Ovary (tissue), 9 donors: Measurements from ENCODE around the gene CLTC. TPM values are rescaled to one million over a fixed set of nuclear protein-coding genes. Genes with fewer than 3 reads are reported as not detected.

Source experiments
- DNase-seq, 5 donors: peaks; one replicate each; pipeline ENCODE4 v3.0.0-alpha.2; 2019 to 2020
- H3K27ac ChIP-seq, 2 donors: fragments of 200-600 bp; one replicate each; pipeline versions ENCODE4 v1.5.1 to v1.8.0; 2019 to 2022
- H3K27me3 ChIP-seq: fragments of 200-600 bp; one replicate; pipeline ENCODE4 v1.8.0; 2022
- H3K36me3 ChIP-seq: fragments of 200-600 bp; sonication (generic); one replicate; pipeline ENCODE4 v1.5.1; 2019
- H3K4me1 ChIP-seq: one replicate; pipeline ENCODE4 v1.8.1; 2013; ENCODE audit warnings: mild to moderate bottlenecking, moderate library complexity; ENCODE audit not compliant: insufficient read depth
- H3K4me3 ChIP-seq: fragments of 200-600 bp; sonication (generic); one replicate; pipeline ENCODE4 v1.5.1; 2017
- H3K9me3 ChIP-seq, 2 donors: fragments of 200-600 bp in 1 of 2; sonication (generic) in 1 of 2; one replicate each; pipeline versions ENCODE4 v1.5.1 to v1.8.1; 2013 to 2019; ENCODE audit warnings: mild to moderate bottlenecking in 1 of 2, moderate library complexity in 1 of 2
- EP300 ChIP-seq: sonication (generic); formaldehyde crosslinking; IDR thresholded peaks from one replicate; pipeline ENCODE4 v1.6.1; 2017; ENCODE audit warnings: antibody characterized with exemption
- POLR2A ChIP-seq: fragments of 450-650 bp; IDR thresholded peaks from one replicate; pipeline ENCODE4 v1.6.1; 2017; ENCODE audit warnings: antibody characterized with exemption, mild to moderate bottlenecking, moderate library complexity
- WGBS, 3 donors: extraction: QIAGEN DNeasy Blood & Tissue Kit in 1 of 3; methylation state at CpG; one replicate each; pipeline versions ENCODE4 v1.1.5 to v1.1.7; 2013 to 2017; 5-methylcytosine and 5-hydroxymethylcytosine counted together
- intact Hi-C, 4 donors: fragments of 100-400 bp; cut with DNase I; formaldehyde crosslinking; loops; one replicate each; pipeline versions ENCODE4 v1.11.0 to v1.15.1; 2022 to 2023
- polyA plus RNA-seq, 2 donors: library from polyadenylated mRNA; stranded (reverse); fragments of 200-250 nt in 1 of 2; fragments of 350-450 nt in 1 of 2; fragmentation: Illumina TruSeq in 1 of 2; extraction: RNeasy Lipid Tissue Mini Kit (QIAGEN cat#74804) in 1 of 2; gene quantifications; one replicate each; pipeline ENCODE4 v1.2.3, GENCODE V29; 2013 to 2014
- total RNA-seq, 7 donors: library from RNA; depleted of rRNA in 2 of 7; stranded (reverse); fragments of >200 nt in 2 of 7; fragmentation: NEBNext Ultra II Directional in 3 of 7; extraction: Animal tissue kit (Norgen Biotek cat#: 25700) in 3 of 7; gene quantifications; one replicate each; pipeline versions ENCODE4 v1.1.0 to v1.2.4, GENCODE V29; 2016 to 2023
- TF ChIP-seq, protein P1 (sequence below), 3 donors: fragments of 450-650 bp in 2 of 3; fragments of 200-600 bp in 1 of 3; IDR thresholded peaks; one replicate each; pipeline versions ENCODE4 v1.5.1 to v1.8.0; 2016 to 2022; ENCODE audit warnings: antibody characterized with exemption in 3 of 3, mild to moderate bottlenecking in 1 of 3
- donor health status: DM: no; HTN: no; CAD: no; lungs with moderate emphysema.
- donor health status: DM: no; HTN: no; CAD: no.
- donor health status: Bipolar disorder and iron deficiency.
- donor health status: DM: yes; HTN: yes; CAD: no.
- donor health status: DM: no; HTN: no; CAD: no.
- donor health status: DM: yes; HTN: yes; CAD: no.

The CLTC gene
- total and polyA plus RNA-seq, 9 donors = 71.4 to 219 (median 145) TPM

DNA sequence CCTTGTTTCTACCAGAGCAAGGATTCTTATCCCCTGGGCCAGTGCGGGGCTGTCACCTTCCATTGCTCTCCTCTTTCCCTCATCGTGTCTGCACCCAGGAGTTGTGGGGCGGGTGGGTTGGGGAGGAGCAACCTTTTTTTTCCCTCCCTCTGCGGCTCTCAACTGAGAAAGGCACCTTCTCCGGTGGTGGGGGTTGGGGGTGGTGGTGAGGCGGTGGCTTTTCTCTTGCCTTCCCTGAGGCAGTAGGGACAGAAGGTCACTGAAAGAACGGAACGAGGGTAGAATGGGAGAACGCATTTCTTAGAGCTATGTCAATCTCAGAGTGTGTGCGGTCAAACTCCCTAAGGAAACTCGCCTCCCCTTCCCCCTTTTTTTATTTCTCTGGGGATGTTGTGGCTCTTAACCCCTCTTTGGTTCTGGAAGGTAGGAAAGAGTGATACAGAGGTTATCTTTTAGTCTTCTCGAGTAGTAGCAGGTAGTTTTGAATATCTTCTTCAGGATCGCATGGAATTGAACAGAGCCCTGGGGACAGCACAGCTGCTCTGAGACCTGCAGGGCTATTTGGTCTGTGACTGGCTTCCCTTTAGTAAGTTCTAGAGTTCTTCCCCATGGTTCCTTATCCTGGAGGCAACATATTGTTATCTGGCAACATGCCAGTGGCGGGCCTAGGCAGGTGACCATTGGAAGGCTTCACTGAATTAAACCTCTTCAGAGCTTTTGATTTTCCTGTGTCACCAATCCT, 994 bp downstream of the CLTC start:
- intact Hi-C loops = no loop called here
- Histone ChIP-seq H3K27ac (peak overlapping the region; percentile 97), H3K9me3 (no peaks in the 10 kb centered on the region), H3K4me1 (peaks cover 4% of the 10 kb centered on the region), H3K27me3 (no peaks in the 10 kb centered on the region), H3K4me3 (peak overlapping the region; percentile 97), H3K36me3 (no peaks in the 10 kb centered on the region)
- 1 to 2% (median 1%) methylated on average over 14 of the region's 14 CpGs for WGBS, 3 donors
- TF ChIP-seq POLR2A (no peak), EP300 (no peak)
- TF ChIP-seq, protein P1, sequence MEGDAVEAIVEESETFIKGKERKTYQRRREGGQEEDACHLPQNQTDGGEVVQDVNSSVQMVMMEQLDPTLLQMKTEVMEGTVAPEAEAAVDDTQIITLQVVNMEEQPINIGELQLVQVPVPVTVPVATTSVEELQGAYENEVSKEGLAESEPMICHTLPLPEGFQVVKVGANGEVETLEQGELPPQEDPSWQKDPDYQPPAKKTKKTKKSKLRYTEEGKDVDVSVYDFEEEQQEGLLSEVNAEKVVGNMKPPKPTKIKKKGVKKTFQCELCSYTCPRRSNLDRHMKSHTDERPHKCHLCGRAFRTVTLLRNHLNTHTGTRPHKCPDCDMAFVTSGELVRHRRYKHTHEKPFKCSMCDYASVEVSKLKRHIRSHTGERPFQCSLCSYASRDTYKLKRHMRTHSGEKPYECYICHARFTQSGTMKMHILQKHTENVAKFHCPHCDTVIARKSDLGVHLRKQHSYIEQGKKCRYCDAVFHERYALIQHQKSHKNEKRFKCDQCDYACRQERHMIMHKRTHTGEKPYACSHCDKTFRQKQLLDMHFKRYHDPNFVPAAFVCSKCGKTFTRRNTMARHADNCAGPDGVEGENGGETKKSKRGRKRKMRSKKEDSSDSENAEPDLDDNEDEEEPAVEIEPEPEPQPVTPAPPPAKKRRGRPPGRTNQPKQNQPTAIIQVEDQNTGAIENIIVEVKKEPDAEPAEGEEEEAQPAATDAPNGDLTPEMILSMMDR (IDR thresholded peaks at IDR 0.05) = no peak
- DNase-seq = peak in 4 of 5 donors; percentile 21 to 51 (median 38)

DNA sequence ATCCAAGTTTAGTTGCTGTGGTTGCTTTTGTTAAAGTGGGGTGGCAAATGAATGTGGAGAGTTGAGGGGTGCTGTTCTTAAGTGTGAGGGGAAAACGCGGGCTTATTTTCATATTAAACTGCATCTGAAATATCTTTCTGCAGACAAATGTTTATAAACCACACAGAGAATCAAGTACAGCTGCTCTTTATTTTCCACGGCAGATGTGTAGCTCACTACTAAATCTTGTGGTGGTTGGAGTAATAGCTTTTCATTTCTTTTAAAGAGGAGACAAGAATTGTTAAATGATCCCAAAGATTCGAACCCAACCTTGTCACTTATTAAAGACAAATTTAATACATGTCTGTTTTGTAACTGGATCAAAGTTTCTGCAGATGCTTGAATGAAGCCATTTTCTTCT, 2.1 kb downstream of the CLTC start:
- Histone ChIP-seq H3K27ac (no peak overlapping the region), H3K4me3 (peak overlapping the region; percentile 97), H3K9me3 (no peaks in the 10 kb centered on the region), H3K36me3 (no peaks in the 10 kb centered on the region), H3K4me1 (peaks cover 6% of the 10 kb centered on the region), H3K27me3 (no peaks in the 10 kb centered on the region)
- whole genome bisulfite sequencing, 3 donors = 5 to 17% (median 7%) methylated on average over 4 of the region's 4 CpGs
- TF ChIP-seq POLR2A (no peak), EP300 (no peak)
- TF ChIP-seq, protein P1 (IDR thresholded peaks at IDR 0.05) = no peak
- DNase-seq = no peak
- intact Hi-C loops = no loop called here

DNA sequence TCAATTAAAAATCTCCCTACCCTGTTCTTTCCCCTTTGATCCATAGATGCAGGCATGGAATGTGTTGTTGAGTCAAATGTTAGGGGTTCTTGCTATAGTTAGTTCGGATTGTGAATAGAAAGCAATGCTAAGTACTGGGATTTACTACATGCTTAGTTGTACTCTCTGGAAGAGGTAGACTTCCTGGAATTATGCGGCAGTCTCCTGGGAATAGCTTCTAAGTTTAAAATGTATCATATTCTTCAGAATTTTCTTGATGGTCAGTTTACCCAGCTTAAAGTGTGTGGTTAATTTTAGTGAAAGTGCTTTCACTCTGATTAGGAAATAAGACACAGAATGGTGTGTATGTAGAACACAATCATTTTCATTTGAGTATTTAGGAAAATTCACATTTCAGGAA, 3.5 kb downstream of the CLTC start:
- Histone ChIP-seq H3K27ac (no peak overlapping the region), H3K4me1 (peaks cover 9% of the 10 kb centered on the region), H3K36me3 (no peaks in the 10 kb centered on the region), H3K9me3 (no peaks in the 10 kb centered on the region), H3K4me3 (no peak overlapping the region), H3K27me3 (no peaks in the 10 kb centered on the region)
- intact Hi-C loops = no loop called here
- 63 to 69% (median 65%) methylated on average over 2 of the region's 2 CpGs for WGBS, 3 donors
- DNase-seq = no peak
- no peak for TF ChIP-seq POLR2A
- no peak for TF ChIP-seq EP300
- TF ChIP-seq, protein P1 (IDR thresholded peaks at IDR 0.05) = no peak

DNA sequence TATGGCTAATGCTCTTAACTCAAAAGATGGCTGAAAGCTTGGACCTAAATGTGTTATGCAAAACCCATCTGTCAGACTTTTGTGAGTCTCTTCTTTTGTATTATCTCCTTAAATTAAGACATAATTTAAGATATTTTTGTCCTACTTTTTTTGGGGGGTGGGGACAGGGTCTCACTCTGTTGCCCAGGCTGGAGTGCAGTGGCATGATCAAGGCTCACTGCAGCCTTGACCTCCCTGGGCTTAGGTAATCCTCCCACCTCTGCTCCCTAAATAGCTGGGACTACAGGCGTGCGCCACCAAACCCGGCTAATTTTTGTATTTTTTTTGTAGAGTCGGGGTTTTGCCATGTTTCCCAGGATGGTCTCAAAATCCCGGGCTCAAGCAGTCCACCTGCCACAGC, 7.1 kb downstream of the CLTC start:
- no peaks in the 10 kb centered on the region for H3K9me3 ChIP-seq
- no peaks in the 10 kb centered on the region for H3K27me3 ChIP-seq
- no peak for DNase-seq
- H3K27ac ChIP-seq = no peak overlapping the region
- H3K4me3 ChIP-seq = no peak overlapping the region
- peaks cover 12% of the 10 kb centered on the region for H3K4me1 ChIP-seq
- 82 to 91% (median 84%) methylated on average over 5 of the region's 5 CpGs for WGBS, 3 donors
- TF ChIP-seq POLR2A = no peak
- TF ChIP-seq EP300 = no peak
- TF ChIP-seq, protein P1 (IDR thresholded peaks at IDR 0.05) = no peak
- no peaks in the 10 kb centered on the region for H3K36me3 ChIP-seq
- intact Hi-C loops = no loop called here
